Activated naive CD8-positive, alpha-beta T cell treated with anti-CD3 and anti-CD28 coated beads for 36 hours (primary cell): ENCODE measurements around the gene STIMATE. TPM values are rescaled to one million over a fixed set of nuclear protein-coding genes. Genes with fewer than 3 reads are reported as not detected.
A peak's percentile ranks its signal among the peaks of the same experiment; 100 is the strongest.

Experiments used
- DNase-seq: peaks from one replicate; pipeline ENCODE4 v3.0.0; 2021
- H3K27ac Mint-ChIP-seq: one replicate; pipeline ENCODE4 v1.8.0; 2022; ENCODE audit warnings: mild to moderate bottlenecking, moderate library complexity, mixed read lengths
- H3K27me3 Mint-ChIP-seq: one replicate; pipeline ENCODE4 v1.8.0; 2022; ENCODE audit warnings: mild to moderate bottlenecking, mixed read lengths
- H3K36me3 Mint-ChIP-seq: one replicate; pipeline ENCODE4 v1.8.0; 2021; ENCODE audit warnings: mild to moderate bottlenecking, mixed read lengths
- H3K4me1 Mint-ChIP-seq: one replicate; pipeline ENCODE4 v1.8.0; 2021; ENCODE audit warnings: mixed read lengths
- H3K4me3 Mint-ChIP-seq: one replicate; pipeline ENCODE4 v1.8.0; 2022; ENCODE audit warnings: mild to moderate bottlenecking, moderate library complexity, mixed read lengths
- H3K9me3 Mint-ChIP-seq: one replicate; pipeline ENCODE4 v1.8.0; 2022; ENCODE audit warnings: mixed read lengths
- total RNA-seq, 2 experiments: library from RNA; stranded (reverse); gene quantifications; one replicate each; pipeline ENCODE4 v1.2.3, GENCODE V29; 2021

Gene STIMATE
- total RNA-seq: 10 to 100 TPM; 23.6 to 30.0 TPM

DNA sequence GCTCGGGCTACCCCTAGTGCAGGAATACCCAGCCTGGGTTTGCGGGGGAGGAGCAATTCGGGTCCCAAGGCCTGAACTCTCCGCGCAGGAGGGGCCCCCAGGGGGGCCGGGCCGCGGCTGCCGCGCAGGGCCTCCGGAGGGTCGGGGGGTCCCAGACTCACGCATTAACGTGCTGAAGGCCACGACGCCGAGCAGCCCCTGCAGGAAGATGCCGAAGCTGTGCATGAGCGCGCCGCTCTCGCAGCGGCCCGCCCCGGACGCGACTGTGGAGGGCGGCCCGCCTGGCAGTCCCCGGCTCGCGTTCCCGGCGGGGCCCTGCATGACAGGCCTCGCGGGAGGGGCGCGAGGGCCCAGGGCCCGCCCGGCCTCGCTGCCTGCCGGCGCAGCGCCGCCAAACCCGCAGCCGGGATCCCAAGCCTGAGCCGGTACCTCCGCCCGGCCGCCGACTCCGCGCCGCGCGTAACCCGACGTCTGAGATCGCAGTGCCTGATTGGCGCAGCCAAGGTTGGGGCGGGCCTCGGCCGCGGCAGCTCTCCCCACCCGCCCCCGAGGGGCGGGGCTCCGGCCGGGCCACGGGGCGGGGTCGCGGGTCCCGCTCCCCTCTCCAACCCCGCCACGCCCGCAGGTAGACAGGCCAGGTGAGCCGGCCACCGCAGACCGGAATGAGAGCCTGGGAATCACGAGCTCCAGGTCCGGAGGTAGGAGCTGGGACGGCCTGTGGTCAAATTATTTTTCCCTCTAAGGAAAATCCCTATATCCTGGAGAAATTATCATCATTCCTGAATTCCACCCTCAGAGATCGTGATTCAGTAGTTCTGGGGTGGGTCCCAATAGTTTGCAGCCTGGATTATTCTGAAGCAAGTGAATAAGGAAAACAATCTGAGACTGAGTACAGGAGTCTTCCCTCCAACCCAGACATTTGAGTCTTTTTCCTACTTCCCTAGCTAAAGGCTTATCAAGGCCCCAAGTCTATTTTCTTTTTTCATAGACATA lies at the start of gene STIMATE:
STIMATE (minus strand) TSS at position 419 of the 993 bp plus-strand sequence; CDS start at position 321, 98 bp downstream.
- Mint-ChIP-seq H3K27me3 (no peaks in the 10 kb centered on the region), H3K4me3 (peak within 1 kb of the TSS; percentile 92), H3K36me3 (peaks cover 16% of the 10 kb centered on the region), H3K9me3 (no peaks in the 10 kb centered on the region), H3K27ac (peak within 1 kb of the TSS; percentile 70), H3K4me1 (peaks cover 41% of the 10 kb centered on the region)
- DNase-seq: peak; percentile 89

DNA sequence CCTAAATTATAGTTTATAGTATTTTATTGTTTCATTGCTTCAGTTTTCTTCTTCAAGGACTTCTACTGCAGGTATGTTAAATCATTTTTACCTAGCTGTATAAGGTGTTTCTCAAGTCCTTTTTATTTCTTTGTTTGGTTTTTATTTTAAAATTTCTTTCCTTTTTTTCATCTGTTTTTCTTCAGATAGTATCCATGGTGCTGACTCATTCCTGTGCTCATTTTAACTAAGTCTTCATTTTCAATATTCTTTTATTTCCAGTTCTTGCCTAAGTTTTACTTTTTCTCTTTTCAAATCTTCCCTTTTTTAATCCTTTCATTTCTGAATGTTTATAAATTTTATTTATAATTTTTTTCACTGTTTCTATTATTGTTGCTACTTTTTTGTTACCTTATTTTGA lies 42.3 kb upstream of the STIMATE start:
- no peaks in the 10 kb centered on the region for H3K27me3 Mint-ChIP-seq
- no peak overlapping the region for H3K27ac Mint-ChIP-seq
- H3K4me1 Mint-ChIP-seq: peaks cover 8% of the 10 kb centered on the region
- H3K4me3 Mint-ChIP-seq: no peak overlapping the region
- DNase-seq: no peak
- peaks cover 2% of the 10 kb centered on the region for H3K36me3 Mint-ChIP-seq
- no peaks in the 10 kb centered on the region for H3K9me3 Mint-ChIP-seq

DNA sequence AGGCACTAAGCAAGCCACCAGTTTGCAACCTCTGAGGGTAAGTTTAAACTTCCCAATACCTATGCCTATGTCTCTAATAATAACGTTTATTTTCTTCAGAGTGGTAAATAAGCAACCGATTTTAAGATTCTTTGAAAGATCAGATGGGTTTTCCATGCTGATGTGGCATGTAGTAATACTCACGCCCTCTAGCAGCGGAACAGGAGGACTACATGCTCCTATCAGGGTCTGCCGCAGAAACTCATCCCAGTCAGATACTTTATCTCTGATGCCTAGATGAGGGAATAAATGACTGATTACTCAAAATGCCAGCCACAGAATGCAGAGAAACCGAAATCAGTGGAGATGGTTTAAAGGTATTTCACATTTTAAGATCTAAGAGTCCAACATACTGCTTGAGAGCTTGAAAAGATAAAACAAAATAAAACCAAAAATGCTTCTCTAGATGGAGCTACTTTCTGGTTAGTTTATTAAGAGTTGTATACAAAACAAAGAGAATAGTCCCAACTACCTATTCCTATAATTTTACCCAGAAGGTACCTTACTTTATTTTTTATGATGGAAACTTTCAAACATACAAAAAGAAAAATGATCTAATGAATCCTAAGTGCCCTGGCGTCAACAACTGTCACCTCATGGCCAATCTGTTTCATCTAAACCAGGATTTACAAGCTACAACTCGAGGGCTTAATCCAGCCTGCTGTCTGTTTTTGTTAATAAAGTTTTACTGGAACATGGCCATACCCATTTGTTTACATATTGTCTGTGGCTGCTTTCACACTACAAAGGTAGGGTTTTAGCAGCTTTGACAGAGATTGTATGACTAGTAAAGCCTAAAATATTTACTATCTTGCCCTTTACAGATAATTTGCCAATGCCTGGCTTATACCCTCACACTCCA lies 37.5 kb upstream of the STIMATE start:
- H3K27me3 Mint-ChIP-seq: no peaks in the 10 kb centered on the region
- peak overlapping the region; percentile 53 for H3K27ac Mint-ChIP-seq
- no peak overlapping the region for H3K4me3 Mint-ChIP-seq
- peaks cover 10% of the 10 kb centered on the region for H3K4me1 Mint-ChIP-seq
- H3K9me3 Mint-ChIP-seq: no peaks in the 10 kb centered on the region
- DNase-seq: peak; percentile 45
- peaks cover 3% of the 10 kb centered on the region for H3K36me3 Mint-ChIP-seq

DNA sequence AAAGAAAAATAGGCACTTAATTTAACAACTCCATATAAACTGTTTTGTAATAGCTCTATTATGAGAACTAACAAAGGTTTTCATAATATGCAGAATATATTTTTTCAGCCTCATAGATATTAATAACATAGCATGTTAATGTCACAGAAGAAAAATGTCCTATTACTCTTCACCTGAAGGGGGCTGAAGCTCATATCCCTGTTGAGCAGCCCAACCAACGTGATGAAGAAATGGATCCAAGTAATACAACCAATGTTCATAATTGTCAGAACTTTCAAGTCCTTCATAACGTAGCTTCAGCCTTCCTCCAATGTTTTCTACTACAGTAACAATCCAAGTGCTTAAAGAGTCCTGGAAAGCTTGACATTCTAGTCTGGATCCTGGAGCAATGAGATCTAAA lies 34.5 kb upstream of the STIMATE start:
- Mint-ChIP-seq H3K27ac (no peak overlapping the region), H3K9me3 (no peaks in the 10 kb centered on the region), H3K4me1 (peaks cover 10% of the 10 kb centered on the region), H3K4me3 (no peak overlapping the region), H3K27me3 (no peaks in the 10 kb centered on the region), H3K36me3 (peaks cover 3% of the 10 kb centered on the region)
- no peak for DNase-seq

DNA sequence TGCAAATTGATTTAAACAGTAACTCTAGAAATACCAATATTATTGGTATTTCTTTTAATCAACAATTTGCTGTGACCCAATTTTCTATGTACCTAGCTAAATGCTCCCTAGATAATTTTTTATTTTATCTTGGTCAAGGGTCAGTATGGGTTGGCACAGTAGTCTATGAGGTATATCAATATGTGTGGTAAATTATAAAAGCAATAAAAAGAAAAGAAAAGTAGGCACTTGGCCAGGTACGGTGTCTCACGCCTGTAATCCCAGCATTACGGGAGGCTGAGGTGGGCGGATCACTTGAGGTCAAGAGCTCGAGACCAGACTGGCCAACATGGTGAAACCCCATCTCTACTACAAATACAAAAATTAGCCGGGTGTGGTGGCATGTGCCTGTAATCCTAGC lies 34.0 kb upstream of the STIMATE start:
- Mint-ChIP-seq H3K27me3 (no peaks in the 10 kb centered on the region), H3K9me3 (no peaks in the 10 kb centered on the region)
- no peak for DNase-seq

DNA sequence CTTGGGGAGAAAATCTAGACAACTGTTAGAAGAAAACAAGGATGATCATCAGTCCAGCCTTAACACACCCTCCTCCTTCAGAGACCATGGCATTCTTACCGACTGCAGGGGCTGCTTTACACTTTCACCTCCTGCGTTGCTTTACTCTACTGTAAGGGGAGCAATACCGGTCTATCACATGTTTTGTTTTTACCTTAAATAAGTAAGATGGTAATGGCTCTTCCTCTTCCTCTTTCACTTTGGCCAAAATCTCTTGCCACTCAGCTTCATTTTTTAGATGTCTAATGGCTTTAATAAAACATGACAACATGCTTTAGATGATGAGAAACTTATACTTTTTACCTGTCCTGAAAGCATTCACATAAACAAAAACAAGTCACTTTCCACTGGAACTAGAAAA lies 33.4 kb upstream of the STIMATE start:
- Mint-ChIP-seq H3K4me3 (no peak overlapping the region), H3K9me3 (no peaks in the 10 kb centered on the region), H3K36me3 (peaks cover 5% of the 10 kb centered on the region), H3K27ac (no peak overlapping the region), H3K27me3 (no peaks in the 10 kb centered on the region), H3K4me1 (peaks cover 10% of the 10 kb centered on the region)
- DNase-seq: no peak

More for the DNA sequence above, 34.0 kb upstream of the STIMATE start:
- Mint-ChIP-seq H3K36me3 (peaks cover 5% of the 10 kb centered on the region), H3K4me3 (no peak overlapping the region), H3K27ac (no peak overlapping the region), H3K4me1 (peaks cover 10% of the 10 kb centered on the region)

DNA sequence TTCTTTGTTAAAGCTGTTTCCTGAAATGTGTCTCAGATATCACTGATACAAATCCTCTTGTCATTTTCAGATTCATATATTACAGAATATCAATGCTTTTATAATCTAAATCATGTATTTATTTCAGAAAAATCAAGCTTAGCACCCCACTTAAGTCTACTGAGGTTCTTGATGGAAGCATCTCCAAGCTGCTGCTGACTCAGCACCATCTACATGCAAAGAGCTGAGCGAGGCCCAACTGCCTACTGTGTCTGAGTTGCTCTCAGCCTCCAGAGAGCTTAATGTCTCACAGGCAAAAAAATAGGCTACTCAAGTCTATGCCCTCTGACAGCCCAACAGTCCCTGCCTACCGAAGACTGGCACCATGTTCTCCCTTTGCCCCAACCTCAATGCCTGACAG lies 29.2 kb upstream of the STIMATE start:
- H3K27me3 Mint-ChIP-seq: no peaks in the 10 kb centered on the region
- no peak for DNase-seq
- H3K9me3 Mint-ChIP-seq: no peaks in the 10 kb centered on the region
- H3K36me3 Mint-ChIP-seq: peaks cover 7% of the 10 kb centered on the region
- no peak overlapping the region for H3K27ac Mint-ChIP-seq
- no peaks in the 10 kb centered on the region for H3K4me1 Mint-ChIP-seq
- no peak overlapping the region for H3K4me3 Mint-ChIP-seq

DNA sequence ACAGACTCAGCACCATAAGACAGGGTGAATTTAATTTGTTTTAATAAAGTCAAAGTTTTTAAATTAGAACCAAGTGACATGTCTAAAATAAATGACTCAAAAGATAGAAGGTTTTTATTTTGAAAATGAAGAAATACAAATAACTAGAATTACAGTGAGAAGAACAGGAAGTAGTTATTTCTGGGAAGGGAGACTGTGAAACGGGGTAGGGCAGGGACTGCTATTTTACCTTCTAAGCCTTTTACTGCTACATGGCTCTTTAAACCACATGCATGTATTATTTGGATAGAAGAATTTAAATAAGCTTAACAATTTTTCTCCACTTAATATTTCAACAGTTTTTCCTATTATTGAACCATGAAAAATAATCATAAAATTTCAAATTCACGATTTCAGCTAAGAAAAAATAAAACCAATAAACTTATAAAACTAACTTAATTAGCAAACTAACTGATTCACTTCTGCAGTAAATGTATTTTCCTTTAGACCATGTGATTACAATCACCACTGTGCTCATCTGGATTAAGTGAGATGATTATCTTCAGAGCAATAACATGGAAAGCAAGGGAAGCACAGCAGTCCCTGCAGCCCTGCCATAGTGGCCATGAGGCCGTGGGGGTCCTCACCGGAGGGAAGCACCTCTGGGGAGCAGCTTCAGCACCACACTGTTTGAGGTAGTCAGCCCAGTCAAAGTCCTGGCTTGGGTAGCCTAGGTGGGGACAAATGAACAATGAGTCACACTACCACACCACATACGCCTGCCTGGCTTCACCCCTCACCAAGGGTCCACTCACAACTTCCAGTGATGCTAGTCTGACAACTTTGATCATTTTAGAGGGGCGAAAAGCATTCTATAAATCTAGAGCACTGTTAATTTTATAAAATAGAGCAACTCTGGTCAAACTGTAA lies 28.3 kb upstream of the STIMATE start:
- H3K36me3 Mint-ChIP-seq: peaks cover 6% of the 10 kb centered on the region
- no peaks in the 10 kb centered on the region for H3K9me3 Mint-ChIP-seq
- no peak overlapping the region for H3K27ac Mint-ChIP-seq
- no peak overlapping the region for H3K4me3 Mint-ChIP-seq
- H3K4me1 Mint-ChIP-seq: no peaks in the 10 kb centered on the region
- no peak for DNase-seq
- no peaks in the 10 kb centered on the region for H3K27me3 Mint-ChIP-seq

DNA sequence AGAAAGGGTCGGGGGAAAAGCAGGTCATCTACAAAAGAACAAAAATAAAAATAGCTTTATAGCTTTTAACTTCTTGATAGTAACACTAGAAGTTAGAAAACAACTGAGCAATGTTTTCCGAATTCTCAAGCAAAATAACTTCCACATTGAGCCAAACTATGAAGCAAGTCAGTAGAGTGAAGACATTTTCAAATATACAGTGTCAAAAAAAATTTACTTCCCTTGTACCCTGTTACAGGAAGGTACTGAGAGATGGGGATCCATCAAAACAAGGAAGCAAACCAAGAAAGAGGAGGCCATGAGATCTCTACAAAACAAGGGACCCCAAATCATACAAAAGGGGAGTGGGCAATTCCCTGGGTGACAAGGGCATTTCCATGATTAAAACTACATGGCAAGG lies 26.6 kb upstream of the STIMATE start:
- no peaks in the 10 kb centered on the region for H3K27me3 Mint-ChIP-seq
- no peaks in the 10 kb centered on the region for H3K4me1 Mint-ChIP-seq
- H3K4me3 Mint-ChIP-seq: no peak overlapping the region
- no peak overlapping the region for H3K27ac Mint-ChIP-seq
- peaks cover 12% of the 10 kb centered on the region for H3K36me3 Mint-ChIP-seq
- no peaks in the 10 kb centered on the region for H3K9me3 Mint-ChIP-seq
- DNase-seq: no peak

DNA sequence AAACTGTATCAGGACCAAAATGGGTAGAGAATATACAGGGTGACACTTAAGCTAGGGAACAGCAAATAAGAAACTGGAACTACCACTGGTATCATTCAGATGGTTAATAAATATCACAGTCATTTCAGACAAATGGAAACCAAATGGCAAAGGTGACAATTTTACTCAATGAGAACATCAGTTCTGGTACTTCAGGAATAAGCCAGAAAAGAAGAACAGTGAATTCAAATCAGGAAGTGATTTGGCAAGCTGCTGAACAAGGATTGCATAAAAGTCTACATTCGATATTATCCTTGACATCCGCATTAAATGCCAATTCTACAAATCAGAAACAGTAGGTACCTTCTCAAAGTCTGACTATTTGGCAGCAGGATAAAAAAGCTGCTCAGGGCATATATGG lies 23.5 kb upstream of the STIMATE start:
- Mint-ChIP-seq H3K27ac (no peak overlapping the region), H3K4me3 (no peak overlapping the region), H3K4me1 (no peaks in the 10 kb centered on the region), H3K27me3 (no peaks in the 10 kb centered on the region), H3K9me3 (no peaks in the 10 kb centered on the region), H3K36me3 (peaks cover 12% of the 10 kb centered on the region)
- DNase-seq: no peak

DNA sequence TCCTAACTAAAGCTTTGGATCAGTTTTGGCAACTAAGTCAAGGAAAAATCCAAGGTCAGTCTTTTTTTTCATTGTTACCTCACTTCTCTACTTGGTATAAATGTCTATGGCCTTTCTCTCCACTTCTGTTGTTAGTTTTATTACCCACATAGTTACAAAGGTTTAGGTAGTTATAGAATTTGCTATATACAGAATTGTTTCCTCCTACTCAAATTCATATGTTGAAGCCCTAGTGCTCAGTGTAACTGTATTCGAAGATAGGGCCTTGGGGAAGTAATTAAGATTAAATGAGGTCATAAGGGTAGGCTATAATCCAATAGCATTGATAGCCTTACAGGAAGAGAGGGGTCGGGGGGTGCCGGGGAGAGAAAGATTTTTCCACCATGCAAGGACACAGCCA lies 19.7 kb upstream of the STIMATE start:
- no peaks in the 10 kb centered on the region for H3K27me3 Mint-ChIP-seq
- DNase-seq: no peak
- no peaks in the 10 kb centered on the region for H3K4me1 Mint-ChIP-seq
- peaks cover 12% of the 10 kb centered on the region for H3K36me3 Mint-ChIP-seq
- H3K27ac Mint-ChIP-seq: no peak overlapping the region
- no peaks in the 10 kb centered on the region for H3K9me3 Mint-ChIP-seq
- H3K4me3 Mint-ChIP-seq: no peak overlapping the region

DNA sequence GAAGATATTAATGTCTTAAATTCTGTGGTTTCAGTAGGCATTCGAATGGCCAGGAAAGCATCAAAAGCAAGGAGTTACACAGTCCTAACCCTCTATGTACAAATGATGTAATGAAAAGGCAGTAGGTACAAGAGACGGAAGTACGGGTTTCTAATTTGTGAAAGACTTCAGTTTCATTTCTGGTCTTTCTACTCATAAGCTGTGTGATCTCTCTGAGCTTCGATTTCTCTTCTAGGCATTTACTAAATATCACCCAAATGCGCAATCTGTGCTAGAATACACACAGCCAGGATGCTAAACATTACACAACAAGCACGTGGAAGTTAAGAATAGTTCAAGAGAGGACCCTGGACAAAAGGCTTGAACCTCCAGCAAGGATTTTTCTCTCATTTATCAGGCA lies 17.9 kb upstream of the STIMATE start:
- H3K27ac Mint-ChIP-seq: no peak overlapping the region
- H3K4me3 Mint-ChIP-seq: no peak overlapping the region
- H3K27me3 Mint-ChIP-seq: no peaks in the 10 kb centered on the region
- H3K9me3 Mint-ChIP-seq: no peaks in the 10 kb centered on the region
- no peaks in the 10 kb centered on the region for H3K4me1 Mint-ChIP-seq
- no peak for DNase-seq
- H3K36me3 Mint-ChIP-seq: peaks cover 8% of the 10 kb centered on the region

DNA sequence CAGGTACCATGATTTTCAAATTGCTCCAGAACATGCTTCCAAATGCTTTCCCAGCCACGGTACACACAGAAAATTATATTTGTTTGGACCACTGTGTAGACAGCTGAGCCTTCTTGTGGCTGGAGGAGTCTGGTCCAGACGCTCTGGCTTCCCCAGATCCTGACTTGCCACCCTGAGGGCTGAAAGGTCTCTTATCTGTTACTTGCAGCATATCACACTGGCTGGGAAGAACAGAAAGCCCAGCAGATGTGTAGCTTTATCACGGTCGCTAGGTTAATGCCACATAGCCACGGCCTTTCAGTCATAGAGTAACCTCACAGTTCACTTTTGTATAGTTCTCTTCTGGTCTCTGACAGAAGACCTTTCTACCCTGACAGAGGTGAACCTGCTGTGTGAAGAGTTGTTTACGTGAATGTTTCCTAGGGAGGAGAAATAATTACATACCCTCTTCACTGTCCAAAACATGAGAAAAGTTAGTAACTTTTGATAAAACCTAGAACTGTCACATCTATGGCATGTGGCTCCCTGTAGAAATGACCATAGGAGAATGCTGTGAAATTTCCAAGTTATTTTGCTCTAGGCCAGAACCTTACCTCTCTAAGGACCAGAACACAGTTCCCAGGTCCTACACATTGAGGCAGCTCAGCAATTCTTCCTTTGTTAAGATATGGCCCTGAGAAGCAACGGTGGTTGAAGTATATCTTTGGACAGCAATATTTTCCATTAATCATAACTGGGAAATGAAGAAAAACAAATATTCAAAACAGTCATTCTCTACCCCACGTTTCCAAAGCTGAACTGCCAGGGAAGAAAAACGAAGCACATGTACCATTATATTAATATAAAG lies 15.8 kb upstream of the STIMATE start:
- H3K9me3 Mint-ChIP-seq: no peaks in the 10 kb centered on the region
- H3K27ac Mint-ChIP-seq: no peak overlapping the region
- no peak for DNase-seq
- H3K36me3 Mint-ChIP-seq: peaks cover 4% of the 10 kb centered on the region
- H3K27me3 Mint-ChIP-seq: no peaks in the 10 kb centered on the region
- H3K4me3 Mint-ChIP-seq: no peak overlapping the region
- H3K4me1 Mint-ChIP-seq: no peaks in the 10 kb centered on the region

DNA sequence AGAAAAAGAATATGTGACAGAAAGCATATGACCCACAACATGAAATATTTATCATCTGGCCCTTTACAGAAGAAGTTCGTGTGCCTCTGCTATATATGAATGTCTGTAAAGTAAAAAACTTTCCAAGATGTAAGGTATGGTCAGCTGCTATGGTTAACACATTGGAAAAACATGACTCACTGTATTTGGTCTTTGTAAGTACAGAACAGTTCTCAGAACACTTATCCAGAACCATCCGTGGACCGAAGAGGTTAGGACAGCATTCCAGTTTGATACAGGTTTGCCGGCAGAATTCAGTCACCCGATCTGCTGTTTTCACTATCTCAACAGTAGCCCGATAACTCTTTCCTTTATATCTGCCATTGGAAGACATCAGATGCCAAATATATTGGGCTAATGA lies 13.5 kb upstream of the STIMATE start:
- no peaks in the 10 kb centered on the region for H3K27me3 Mint-ChIP-seq
- H3K36me3 Mint-ChIP-seq: peaks cover 7% of the 10 kb centered on the region
- no peaks in the 10 kb centered on the region for H3K4me1 Mint-ChIP-seq
- H3K27ac Mint-ChIP-seq: no peak overlapping the region
- H3K9me3 Mint-ChIP-seq: no peaks in the 10 kb centered on the region
- no peak for DNase-seq
- H3K4me3 Mint-ChIP-seq: no peak overlapping the region
